Kasumi-1 (cell line): ENCODE measurements around the gene SLC25A10.
A peak's percentile ranks its signal among the peaks of the same experiment; 100 is the strongest.

Experiments
- DNase-seq, 2 experiments: peaks; one replicate each; lab custom pipeline; 2025; lab: John Stamatoyannopoulos, UW

SLC25A10 gene

GRCh38 chr17:81687770-81688541 is 24.1 kb upstream of the SLC25A10 start:
- no peak for DNase-seq

- no peak for DNase-seq
These were observed 23.5 kb upstream of the SLC25A10 start for GRCh38 chr17:81688616-81689015.

- no peak for DNase-seq
These were observed 22.0 kb upstream of the SLC25A10 start for GRCh38 chr17:81690066-81690465.

- DNase-seq: no peak
These were observed 21.5 kb upstream of the SLC25A10 start for GRCh38 chr17:81690549-81690948.

- DNase-seq: no peak
These were observed 20.9 kb upstream of the SLC25A10 start for GRCh38 chr17:81691196-81691595.

GRCh38 chr17:81691608-81692007 is 20.5 kb upstream of the SLC25A10 start:
- DNase-seq: no peak

- no peak for DNase-seq
These were observed 18.4 kb upstream of the SLC25A10 start for GRCh38 chr17:81693509-81694210.

GRCh38 chr17:81694810-81695209 is 17.3 kb upstream of the SLC25A10 start:
- DNase-seq: no peak

- no peak for DNase-seq
These were observed 16.9 kb upstream of the SLC25A10 start for GRCh38 chr17:81695211-81695610.

- DNase-seq: no peak
These were observed 16.3 kb upstream of the SLC25A10 start for GRCh38 chr17:81695801-81696200.

- no peak for DNase-seq
These were observed 15.7 kb upstream of the SLC25A10 start for GRCh38 chr17:81696218-81696941.

GRCh38 chr17:81697261-81698044 is 14.6 kb upstream of the SLC25A10 start:
- no peak for DNase-seq

- DNase-seq: no peak
These were observed 11.5 kb upstream of the SLC25A10 start for GRCh38 chr17:81700353-81701287.

- DNase-seq: peak; percentile 42 to 47
These were observed 10.6 kb upstream of the SLC25A10 start for GRCh38 chr17:81701288-81702071.

- peak; percentile 96 for DNase-seq
These were observed 8.9 kb upstream of the SLC25A10 start, which contains the start of gene MRPL12 for GRCh38 chr17:81702934-81703746. MRPL12 (plus strand) TSS chr17:81703367; CDS start chr17:81703502, 135 bp downstream.

GRCh38 chr17:81703747-81704654 is 8.1 kb upstream of the SLC25A10 start:
- no peak for DNase-seq

- DNase-seq: no peak
These were observed 6.4 kb upstream of the SLC25A10 start for GRCh38 chr17:81705518-81706231.
